Fibroblast of pulmonary artery (primary cell): ENCODE results near the gene ZBTB20.

Source experiments
- DNase-seq: peaks from one replicate; pipeline ENCODE4 v3.0.0-alpha.2; 2010; ENCODE audit warnings: low read depth
- H3K4me3 ChIP-seq: replicated peaks from 2 replicates; pipeline ENCODE4 v1.5.1; 2011; ENCODE audit warnings: low read depth, mild to moderate bottlenecking, control low read depth, low read length, moderate library complexity
- CTCF ChIP-seq: IDR thresholded peaks from 2 replicates; pipeline ENCODE4 v1.5.1; 2011; ENCODE audit warnings: mild to moderate bottlenecking, control low read depth, low read length, inconsistent platforms; ENCODE audit errors: missing control alignments

The ZBTB20 gene

GRCh38 chr3:114627770-114628169, 519.3 kb downstream of the ZBTB20 start:
- peak; percentile 86 for DNase-seq
- no peak overlapping the region for H3K4me3 ChIP-seq
- no peak for TF ChIP-seq CTCF

GRCh38 chr3:114626751-114627150, 520.3 kb downstream of the ZBTB20 start:
- no peak overlapping the region for H3K4me3 ChIP-seq
- TF ChIP-seq CTCF = no peak
- DNase-seq = no peak

- peak overlapping the region; percentile 62 for H3K4me3 ChIP-seq
- DNase-seq = peak; percentile 98
- no peak for TF ChIP-seq CTCF
These were observed 522.4 kb downstream of the ZBTB20 start for GRCh38 chr3:114624571-114625181.

- no peak for TF ChIP-seq CTCF
- peak overlapping the region; percentile 62 for H3K4me3 ChIP-seq
- peak; percentile 67 for DNase-seq
These were observed 523.0 kb downstream of the ZBTB20 start for GRCh38 chr3:114624047-114624445.

- no peak for TF ChIP-seq CTCF
- peak overlapping the region; percentile 62 for H3K4me3 ChIP-seq
- DNase-seq = no peak
These were observed 523.6 kb downstream of the ZBTB20 start for GRCh38 chr3:114623420-114624046.

- TF ChIP-seq CTCF = no peak
- no peak overlapping the region for H3K4me3 ChIP-seq
- no peak for DNase-seq
These were observed 525.1 kb downstream of the ZBTB20 start for GRCh38 chr3:114622001-114622400.

- no peak for TF ChIP-seq CTCF
- DNase-seq = no peak
These were observed 527.3 kb downstream of the ZBTB20 start for GRCh38 chr3:114619771-114620170.

More at GRCh38 chr3:114619771-114620170, 527.3 kb downstream of the ZBTB20 start:
- no peak overlapping the region for H3K4me3 ChIP-seq
